GM06990 (cell line): ENCODE measurements around the gene CCDC134.

Source experiments
- DNase-seq: peaks from one replicate; pipeline ENCODE4 v3.0.0-alpha.2; 2011; ENCODE audit not compliant: insufficient read length; ENCODE audit errors: extremely low read depth
- H3K27me3 ChIP-seq: replicated peaks from 2 replicates; pipeline ENCODE4 v1.6.0; 2011; ENCODE audit warnings: low read length; ENCODE audit not compliant: control insufficient read depth, insufficient read depth
- H3K36me3 ChIP-seq: 2 replicates; pipeline ENCODE4 v1.5.1; 2011; ENCODE audit warnings: low read length; ENCODE audit not compliant: control insufficient read depth, insufficient read depth
- H3K4me3 ChIP-seq: replicated peaks from 2 replicates; pipeline ENCODE4 v1.5.1; 2011; ENCODE audit warnings: low read depth, mild to moderate bottlenecking, control low read depth, low read length
- CTCF ChIP-seq: IDR thresholded peaks from 2 replicates; pipeline ENCODE4 v1.5.1; 2011; ENCODE audit warnings: low read length, control low read depth, mild to moderate bottlenecking, inconsistent platforms; ENCODE audit not compliant: insufficient read depth, poor library complexity, severe bottlenecking

The CCDC134 gene

GRCh38 chr22:41826430-41827383, 26.2 kb downstream of the CCDC134 start:
- Histone ChIP-seq H3K36me3 (peaks cover 20% of the 10 kb centered on the region), H3K27me3 (no peaks in the 10 kb centered on the region), H3K4me3 (no peak overlapping the region)
- DNase-seq, result no peak
- TF ChIP-seq CTCF, result no peak

GRCh38 chr22:41827671-41828070, 27.2 kb downstream of the CCDC134 start:
- Histone ChIP-seq H3K4me3 (no peak overlapping the region), H3K27me3 (no peaks in the 10 kb centered on the region), H3K36me3 (peaks cover 17% of the 10 kb centered on the region)
- no peak for TF ChIP-seq CTCF
- DNase-seq, result no peak

GRCh38 chr22:41828516-41828915, 28.0 kb downstream of the CCDC134 start:
- no peak for TF ChIP-seq CTCF
- Histone ChIP-seq H3K27me3 (no peaks in the 10 kb centered on the region), H3K36me3 (peaks cover 17% of the 10 kb centered on the region), H3K4me3 (no peak overlapping the region)
- no peak for DNase-seq

- TF ChIP-seq CTCF, result peak; percentile 14
- no peak for DNase-seq
- H3K27me3 ChIP-seq, result no peaks in the 10 kb centered on the region
Observed at GRCh38 chr22:41830174-41830573, 29.7 kb downstream of the CCDC134 start.

GRCh38 chr22:41831383-41831782, 30.9 kb downstream of the CCDC134 start:
- H3K4me3 ChIP-seq, result no peak overlapping the region
- H3K27me3 ChIP-seq, result no peaks in the 10 kb centered on the region
- DNase-seq, result no peak
- peaks cover 7% of the 10 kb centered on the region for H3K36me3 ChIP-seq
- TF ChIP-seq CTCF, result no peak

More at GRCh38 chr22:41830174-41830573, 29.7 kb downstream of the CCDC134 start:
- H3K4me3 ChIP-seq, result no peak overlapping the region
- peaks cover 11% of the 10 kb centered on the region for H3K36me3 ChIP-seq
